ENCODE results near the gene C2CD5.

Gene C2CD5

GRCh38 chr12:22477166-22477893, 67.0 kb downstream of the C2CD5 start:
- Histone ChIP-seq H3K36me3 (ENCODE audit: insufficient read depth, low read length) (peaks cover 31% of the 10 kb centered on the region), H3K9me3 (ENCODE audit: insufficient read depth, low read depth, low read length) (no peaks in the 10 kb centered on the region), H3K27ac (ENCODE audit: low read depth, low read length) (no peak overlapping the region), H3K4me3 (ENCODE audit: low read length) (no peak overlapping the region), H3K4me1 (ENCODE audit: insufficient read depth, low read length) (no peaks in the 10 kb centered on the region), H3K27me3 (ENCODE audit: insufficient read depth, low read length) (no peaks in the 10 kb centered on the region), H3K9ac (ENCODE audit: low read depth, low read length) (no peak overlapping the region)
- WGBS: 80% methylated on average over 1 of the region's 4 CpGs

DNA sequence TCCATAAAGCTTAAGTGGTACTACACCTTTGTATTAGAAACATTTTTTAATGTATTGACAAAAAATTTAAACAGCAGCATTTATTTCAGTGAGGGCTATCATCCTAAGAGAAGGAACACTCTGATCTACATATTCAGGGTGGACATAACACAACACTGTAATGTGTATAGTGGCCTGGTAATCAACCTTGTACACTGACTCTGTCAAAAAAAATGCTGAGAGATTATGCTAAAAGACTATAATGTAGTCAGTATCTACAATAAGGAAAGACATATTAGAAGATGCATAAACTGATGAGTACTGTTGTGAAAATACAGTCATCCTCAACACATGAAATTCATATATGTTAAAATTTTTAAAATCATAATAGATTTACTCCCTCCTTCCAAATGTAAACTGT, 68.2 kb downstream of the C2CD5 start:
- Histone ChIP-seq H3K4me3 (ENCODE audit: low read length) (no peak overlapping the region), H3K27me3 (ENCODE audit: insufficient read depth, low read length) (no peaks in the 10 kb centered on the region), H3K9ac (ENCODE audit: low read depth, low read length) (no peak overlapping the region), H3K36me3 (ENCODE audit: insufficient read depth, low read length) (peaks cover 31% of the 10 kb centered on the region), H3K4me1 (ENCODE audit: insufficient read depth, low read length) (no peaks in the 10 kb centered on the region), H3K9me3 (ENCODE audit: insufficient read depth, low read depth, low read length) (no peaks in the 10 kb centered on the region), H3K27ac (ENCODE audit: low read depth, low read length) (no peak overlapping the region)

- 97% methylated on average over 5 of the region's 5 CpGs for WGBS
- H3K27ac ChIP-seq (ENCODE audit: low read depth, low read length): no peak overlapping the region
- no peaks in the 10 kb centered on the region for H3K4me1 ChIP-seq (ENCODE audit: insufficient read depth, low read length)
- H3K27me3 ChIP-seq (ENCODE audit: insufficient read depth, low read length): no peaks in the 10 kb centered on the region
- H3K9ac ChIP-seq (ENCODE audit: low read depth, low read length): no peak overlapping the region
- no peaks in the 10 kb centered on the region for H3K9me3 ChIP-seq (ENCODE audit: insufficient read depth, low read depth, low read length)
- peaks cover 40% of the 10 kb centered on the region for H3K36me3 ChIP-seq (ENCODE audit: insufficient read depth, low read length)
- no peak overlapping the region for H3K4me3 ChIP-seq (ENCODE audit: low read length)
These were observed 69.2 kb downstream of the C2CD5 start for GRCh38 chr12:22474970-22475720.

DNA sequence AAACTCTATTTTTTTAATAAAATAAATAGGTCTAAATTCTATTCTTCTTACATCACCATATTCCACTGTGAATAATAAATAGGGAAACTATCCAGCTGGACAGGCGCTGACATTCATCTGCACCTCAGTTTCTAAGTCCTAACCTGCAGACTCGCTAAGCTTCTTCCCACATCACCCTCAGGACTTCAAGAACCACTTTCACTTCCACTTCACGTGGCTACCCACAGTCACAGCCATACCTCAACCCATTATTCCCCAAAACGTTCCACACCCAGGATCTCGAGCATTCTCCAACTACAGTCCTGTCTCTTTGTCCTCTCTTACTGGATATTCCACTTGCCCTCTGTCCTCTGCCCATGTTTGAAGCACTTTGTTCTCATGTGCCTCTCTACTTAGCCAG, 71.1 kb downstream of the C2CD5 start:
- 88% methylated on average over 5 of the region's 5 CpGs for WGBS

GRCh38 chr12:22467190-22467589, 77.2 kb downstream of the C2CD5 start:
- Histone ChIP-seq H3K4me1 (ENCODE audit: insufficient read depth, low read length) (no peaks in the 10 kb centered on the region), H3K27ac (ENCODE audit: low read depth, low read length) (no peak overlapping the region), H3K9me3 (ENCODE audit: insufficient read depth, low read depth, low read length) (no peaks in the 10 kb centered on the region), H3K36me3 (ENCODE audit: insufficient read depth, low read length) (peaks cover 40% of the 10 kb centered on the region), H3K4me3 (ENCODE audit: low read length) (no peak overlapping the region), H3K9ac (ENCODE audit: low read depth, low read length) (no peak overlapping the region), H3K27me3 (ENCODE audit: insufficient read depth, low read length) (no peaks in the 10 kb centered on the region)
- WGBS: 96% methylated on average over 9 of the region's 10 CpGs

More for the DNA sequence above, 71.1 kb downstream of the C2CD5 start:
- Histone ChIP-seq H3K27me3 (ENCODE audit: insufficient read depth, low read length) (no peaks in the 10 kb centered on the region), H3K9ac (ENCODE audit: low read depth, low read length) (no peak overlapping the region), H3K36me3 (ENCODE audit: insufficient read depth, low read length) (peaks cover 60% of the 10 kb centered on the region), H3K27ac (ENCODE audit: low read depth, low read length) (no peak overlapping the region), H3K4me1 (ENCODE audit: insufficient read depth, low read length) (no peaks in the 10 kb centered on the region), H3K9me3 (ENCODE audit: insufficient read depth, low read depth, low read length) (no peaks in the 10 kb centered on the region), H3K4me3 (ENCODE audit: low read length) (no peak overlapping the region)

DNA sequence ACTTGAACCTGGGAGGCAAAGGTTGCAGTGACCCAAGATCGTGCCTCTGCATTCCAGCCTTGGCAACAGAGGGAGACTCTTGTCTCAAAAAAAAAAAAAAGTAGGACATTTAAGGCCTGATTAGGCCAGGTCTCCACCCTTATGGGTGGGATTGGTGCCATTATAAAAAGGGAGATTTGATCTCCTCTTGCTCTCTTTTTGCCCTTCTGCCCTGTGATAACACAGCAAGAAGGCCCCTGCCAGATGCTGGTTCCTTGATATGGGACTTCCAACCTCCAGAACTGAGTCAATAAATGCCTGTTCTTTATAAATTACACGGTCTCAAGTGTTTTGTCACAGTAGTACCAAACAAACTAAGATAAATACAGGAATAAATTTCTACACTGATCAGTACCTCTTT, 81.0 kb downstream of the C2CD5 start:
- H3K4me1 ChIP-seq (ENCODE audit: insufficient read depth, low read length): no peaks in the 10 kb centered on the region
- no peak overlapping the region for H3K27ac ChIP-seq (ENCODE audit: low read depth, low read length)
- no peak overlapping the region for H3K9ac ChIP-seq (ENCODE audit: low read depth, low read length)
- no peaks in the 10 kb centered on the region for H3K27me3 ChIP-seq (ENCODE audit: insufficient read depth, low read length)
- no peak overlapping the region for H3K4me3 ChIP-seq (ENCODE audit: low read length)
- WGBS: 92% methylated on average over 2 of the region's 2 CpGs
- H3K9me3 ChIP-seq (ENCODE audit: insufficient read depth, low read depth, low read length): no peaks in the 10 kb centered on the region
- peaks cover 5% of the 10 kb centered on the region for H3K36me3 ChIP-seq (ENCODE audit: insufficient read depth, low read length)

GRCh38 chr12:22461786-22462185, 82.6 kb downstream of the C2CD5 start:
- Histone ChIP-seq H3K9ac (ENCODE audit: low read depth, low read length) (no peak overlapping the region), H3K27me3 (ENCODE audit: insufficient read depth, low read length) (no peaks in the 10 kb centered on the region), H3K9me3 (ENCODE audit: insufficient read depth, low read depth, low read length) (no peaks in the 10 kb centered on the region), H3K36me3 (ENCODE audit: insufficient read depth, low read length) (no peaks in the 10 kb centered on the region), H3K4me1 (ENCODE audit: insufficient read depth, low read length) (no peaks in the 10 kb centered on the region), H3K4me3 (ENCODE audit: low read length) (no peak overlapping the region), H3K27ac (ENCODE audit: low read depth, low read length) (no peak overlapping the region)
- 88% methylated on average over 1 of the region's 1 CpG for WGBS

GRCh38 chr12:22459838-22460490, 84.4 kb downstream of the C2CD5 start:
- Histone ChIP-seq H3K4me1 (ENCODE audit: insufficient read depth, low read length) (no peaks in the 10 kb centered on the region), H3K36me3 (ENCODE audit: insufficient read depth, low read length) (peaks cover 3% of the 10 kb centered on the region; the same call in 1 of the 2 replicates), H3K9ac (ENCODE audit: low read depth, low read length) (no peak overlapping the region), H3K27me3 (ENCODE audit: insufficient read depth, low read length) (no peaks in the 10 kb centered on the region), H3K9me3 (ENCODE audit: insufficient read depth, low read depth, low read length) (no peaks in the 10 kb centered on the region), H3K4me3 (ENCODE audit: low read length) (no peak overlapping the region), H3K27ac (ENCODE audit: low read depth, low read length) (no peak overlapping the region)
- 59% methylated on average over 2 of the region's 3 CpGs for WGBS

DNA sequence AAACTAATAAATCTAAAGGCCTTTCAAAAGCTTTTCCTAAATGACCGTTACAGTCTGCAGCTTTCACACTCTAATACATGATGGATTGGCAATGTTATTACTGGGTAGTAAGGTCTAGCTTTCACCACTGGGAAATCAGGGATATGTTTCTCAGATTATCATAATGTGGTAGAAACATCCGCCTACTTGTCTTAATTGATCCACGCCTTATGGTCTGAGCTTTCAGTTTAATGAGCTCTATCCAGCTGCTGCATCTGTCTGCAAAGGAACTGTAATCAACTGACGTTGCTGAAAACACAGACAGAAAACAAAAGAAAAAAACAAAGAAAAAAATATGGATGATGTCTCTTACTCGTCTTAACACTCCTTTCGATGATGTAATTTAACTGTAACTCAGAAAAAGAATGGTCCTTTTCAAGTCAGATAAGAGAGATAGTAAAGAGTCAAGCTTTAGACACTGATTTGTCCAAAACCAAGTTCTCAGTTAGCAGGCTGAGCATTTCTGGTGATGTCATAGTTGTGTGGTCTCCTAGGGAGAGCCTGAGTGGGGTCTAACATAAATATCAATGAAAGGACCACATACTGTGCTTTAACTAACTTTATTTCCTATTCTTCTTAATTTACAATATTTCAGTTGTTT, 85.9 kb downstream of the C2CD5 start:
- Histone ChIP-seq H3K9me3 (ENCODE audit: insufficient read depth, low read depth, low read length) (no peaks in the 10 kb centered on the region), H3K9ac (ENCODE audit: low read depth, low read length) (no peak overlapping the region), H3K4me1 (ENCODE audit: insufficient read depth, low read length) (no peaks in the 10 kb centered on the region), H3K4me3 (ENCODE audit: low read length) (no peak overlapping the region), H3K27ac (ENCODE audit: low read depth, low read length) (no peak overlapping the region), H3K27me3 (ENCODE audit: insufficient read depth, low read length) (no peaks in the 10 kb centered on the region), H3K36me3 (ENCODE audit: insufficient read depth, low read length) (peaks cover 14% of the 10 kb centered on the region; the same call in 1 of the 2 replicates)
- 98% methylated on average over 6 of the region's 6 CpGs for WGBS

DNA sequence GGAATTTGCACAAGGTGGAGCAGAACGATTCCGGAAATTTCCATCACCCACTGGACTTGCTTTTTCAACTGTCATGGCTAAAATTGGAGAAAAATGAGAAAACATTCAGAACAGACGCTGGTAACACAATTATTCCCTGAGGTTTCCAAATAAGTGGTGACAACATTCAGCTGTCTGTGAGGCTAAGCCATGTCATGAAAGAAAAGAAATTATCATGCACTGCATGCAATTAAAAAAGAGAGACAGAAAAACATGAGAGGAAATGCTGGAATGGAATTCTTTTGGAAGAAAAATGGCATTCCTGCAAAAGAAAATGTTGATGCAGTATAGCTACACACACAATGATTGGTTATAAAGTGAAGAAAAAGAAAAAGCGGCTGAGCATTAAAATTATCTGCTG, 87.3 kb downstream of the C2CD5 start:
- WGBS: 95% methylated on average over 4 of the region's 4 CpGs

GRCh38 chr12:22453511-22453910, 90.8 kb downstream of the C2CD5 start:
- Histone ChIP-seq H3K9ac (ENCODE audit: low read depth, low read length) (no peak overlapping the region), H3K9me3 (ENCODE audit: insufficient read depth, low read depth, low read length) (no peaks in the 10 kb centered on the region), H3K4me3 (ENCODE audit: low read length) (no peak overlapping the region), H3K27me3 (ENCODE audit: insufficient read depth, low read length) (no peaks in the 10 kb centered on the region), H3K4me1 (ENCODE audit: insufficient read depth, low read length) (no peaks in the 10 kb centered on the region), H3K36me3 (ENCODE audit: insufficient read depth, low read length) (peaks cover 19% of the 10 kb centered on the region), H3K27ac (ENCODE audit: low read depth, low read length) (no peak overlapping the region)
- 88% methylated on average over 1 of the region's 3 CpGs for WGBS

More for the DNA sequence above, 87.3 kb downstream of the C2CD5 start:
- peaks cover 19% of the 10 kb centered on the region for H3K36me3 ChIP-seq (ENCODE audit: insufficient read depth, low read length)
- no peaks in the 10 kb centered on the region for H3K9me3 ChIP-seq (ENCODE audit: insufficient read depth, low read depth, low read length)
- H3K27ac ChIP-seq (ENCODE audit: low read depth, low read length): no peak overlapping the region
- H3K9ac ChIP-seq (ENCODE audit: low read depth, low read length): no peak overlapping the region
- H3K4me3 ChIP-seq (ENCODE audit: low read length): no peak overlapping the region
- H3K27me3 ChIP-seq (ENCODE audit: insufficient read depth, low read length): no peaks in the 10 kb centered on the region
- no peaks in the 10 kb centered on the region for H3K4me1 ChIP-seq (ENCODE audit: insufficient read depth, low read length)
